ENCODE measurements around the gene AGBL4.

Gene AGBL4

GRCh38 chr1:48943393-48943792, 1080.4 kb downstream of the AGBL4 start:
- no peak for TF ChIP-seq POLR2AphosphoS5 (IDR thresholded peaks at IDR 0.05; ENCODE audit: low read depth, low read length)
- TF ChIP-seq TAF1 (IDR thresholded peaks at IDR 0.05; ENCODE audit: borderline replicate concordance, insufficient read depth, low read length): no peak
- TF ChIP-seq FOXP2 (optimal IDR thresholded peaks at IDR 0.05; ENCODE audit: borderline replicate concordance, extremely low read depth, extremely low read length, insufficient read depth): no peak
- no peak for TF ChIP-seq REST (IDR thresholded peaks at IDR 0.05; ENCODE audit: insufficient read depth in 1 of 2, low read depth in 2 of 2, low read length in 2 of 2)
- TF ChIP-seq SIN3A (IDR thresholded peaks at IDR 0.05; ENCODE audit: borderline replicate concordance, insufficient read depth, low read length): no peak

GRCh38 chr1:48940962-48941732, 1082.6 kb downstream of the AGBL4 start:
- no peak for TF ChIP-seq POLR2AphosphoS5 (IDR thresholded peaks at IDR 0.05; ENCODE audit: low read depth, low read length)
- TF ChIP-seq REST (IDR thresholded peaks at IDR 0.05; ENCODE audit: insufficient read depth in 1 of 2, low read depth in 2 of 2, low read length in 2 of 2): no peak
- no peak for TF ChIP-seq FOXP2 (optimal IDR thresholded peaks at IDR 0.05; ENCODE audit: borderline replicate concordance, extremely low read depth, extremely low read length, insufficient read depth)
- no peak for TF ChIP-seq SIN3A (IDR thresholded peaks at IDR 0.05; ENCODE audit: borderline replicate concordance, insufficient read depth, low read length)
- TF ChIP-seq TAF1 (IDR thresholded peaks at IDR 0.05; ENCODE audit: borderline replicate concordance, insufficient read depth, low read length): no peak

- TF ChIP-seq FOXP2 (optimal IDR thresholded peaks at IDR 0.05; ENCODE audit: borderline replicate concordance, extremely low read depth, extremely low read length, insufficient read depth): no peak
- TF ChIP-seq SIN3A (IDR thresholded peaks at IDR 0.05; ENCODE audit: borderline replicate concordance, insufficient read depth, low read length): no peak
- TF ChIP-seq POLR2AphosphoS5 (IDR thresholded peaks at IDR 0.05; ENCODE audit: low read depth, low read length): no peak
- TF ChIP-seq TAF1 (IDR thresholded peaks at IDR 0.05; ENCODE audit: borderline replicate concordance, insufficient read depth, low read length): no peak
- no peak for TF ChIP-seq REST (IDR thresholded peaks at IDR 0.05; ENCODE audit: insufficient read depth in 1 of 2, low read depth in 2 of 2, low read length in 2 of 2)
Observed at GRCh38 chr1:48940354-48940753, 1083.4 kb downstream of the AGBL4 start.

GRCh38 chr1:48939828-48940227, 1083.9 kb downstream of the AGBL4 start:
- TF ChIP-seq FOXP2 (optimal IDR thresholded peaks at IDR 0.05; ENCODE audit: borderline replicate concordance, extremely low read depth, extremely low read length, insufficient read depth) (no peak), REST (IDR thresholded peaks at IDR 0.05; ENCODE audit: insufficient read depth in 1 of 2, low read depth in 2 of 2, low read length in 2 of 2) (no peak), TAF1 (IDR thresholded peaks at IDR 0.05; ENCODE audit: borderline replicate concordance, insufficient read depth, low read length) (no peak), POLR2AphosphoS5 (IDR thresholded peaks at IDR 0.05; ENCODE audit: low read depth, low read length) (no peak), SIN3A (IDR thresholded peaks at IDR 0.05; ENCODE audit: borderline replicate concordance, insufficient read depth, low read length) (no peak)
